NCI-H510A (cell line): ENCODE data around the gene COL4A5.

Source experiments
- DNase-seq: peaks from one replicate; lab custom pipeline; 2025; lab: John Stamatoyannopoulos, UW

Gene COL4A5

GRCh38 chrX:108641589-108642272, 202.1 kb downstream of the COL4A5 start:
- no peak for DNase-seq

- DNase-seq = no peak
Observed at GRCh38 chrX:108642273-108642628, 202.6 kb downstream of the COL4A5 start.

GRCh38 chrX:108664701-108665100, 225.1 kb downstream of the COL4A5 start:
- DNase-seq = no peak

GRCh38 chrX:108666101-108666500, 226.5 kb downstream of the COL4A5 start:
- DNase-seq = no peak

- no peak for DNase-seq
Observed at GRCh38 chrX:108671526-108671925, 231.9 kb downstream of the COL4A5 start.

GRCh38 chrX:108696690-108697089, 257.1 kb downstream of the COL4A5 start:
- no peak for DNase-seq

- DNase-seq = no peak
Observed at GRCh38 chrX:108699368-108699767, 259.7 kb downstream of the COL4A5 start.

GRCh38 chrX:108701633-108702032, 262.0 kb downstream of the COL4A5 start:
- DNase-seq = no peak

GRCh38 chrX:108702530-108702929, 262.9 kb downstream of the COL4A5 start:
- no peak for DNase-seq

GRCh38 chrX:108704839-108705238, 265.2 kb downstream of the COL4A5 start:
- no peak for DNase-seq

GRCh38 chrX:108712886-108713285, 273.2 kb downstream of the COL4A5 start:
- no peak for DNase-seq

- DNase-seq = no peak
Observed at GRCh38 chrX:108722561-108722960, 282.9 kb downstream of the COL4A5 start.

GRCh38 chrX:108726748-108727147, 287.1 kb downstream of the COL4A5 start:
- DNase-seq = no peak

- no peak for DNase-seq
Observed at GRCh38 chrX:108731153-108731552, 291.5 kb downstream of the COL4A5 start.

GRCh38 chrX:108732630-108733321, 293.1 kb downstream of the COL4A5 start:
- peak; percentile 4 for DNase-seq

- DNase-seq = no peak
Observed at GRCh38 chrX:108734426-108734825, 294.8 kb downstream of the COL4A5 start.

- peak; percentile 29 for DNase-seq
Observed at GRCh38 chrX:108735091-108735678, 295.5 kb downstream of the COL4A5 start.

- peak; percentile 2 for DNase-seq
Observed at GRCh38 chrX:108735679-108736508, 296.3 kb downstream of the COL4A5 start.

- DNase-seq = peak; percentile 73
Observed at GRCh38 chrX:108736509-108737479, 297.2 kb downstream of the COL4A5 start, which contains the start of gene IRS4. TSS of gene IRS4 (minus strand) at chrX:108736563.

GRCh38 chrX:108737754-108738153, 298.1 kb downstream of the COL4A5 start:
- DNase-seq = no peak

GRCh38 chrX:108740299-108740774, 300.7 kb downstream of the COL4A5 start:
- no peak for DNase-seq
